ENCODE results near the gene AK8.
"Not testable (repeated sequence)": the region's sequence is repeated elsewhere in the genome, so short reads cannot be mapped to it uniquely, and the experiment has no call there.

AK8 gene

GRCh38 chr9:132726576-132727130, 151.4 kb downstream of the AK8 start:
- Mint-ChIP-seq H3K36me3 (ENCODE audit: insufficient read depth) (no peaks in the 10 kb centered on the region), H3K4me1 (no peaks in the 10 kb centered on the region), H3K27me3 (peaks cover 54% of the 10 kb centered on the region), H3K27ac (ENCODE audit: low read depth) (no peak overlapping the region), H3K4me3 (no peak overlapping the region), H3K9me3 (no peaks in the 10 kb centered on the region)
- no peak for ATAC-seq (replicated peaks; ENCODE audit: extremely low read depth, poor library complexity, severe bottlenecking)
- no peak for DNase-seq (ENCODE audit: low spot score in 2 of 2)

- no peaks in the 10 kb centered on the region for H3K9me3 Mint-ChIP-seq
- H3K36me3 Mint-ChIP-seq (ENCODE audit: insufficient read depth), result no peaks in the 10 kb centered on the region
- no peak overlapping the region for H3K4me3 Mint-ChIP-seq
- ATAC-seq (replicated peaks; ENCODE audit: extremely low read depth, poor library complexity, severe bottlenecking) (no peak), DNase-seq (ENCODE audit: low spot score in 2 of 2) (no peak)
- H3K4me1 Mint-ChIP-seq, result no peaks in the 10 kb centered on the region
- no peak overlapping the region for H3K27ac Mint-ChIP-seq (ENCODE audit: low read depth)
- H3K27me3 Mint-ChIP-seq, result peaks cover 41% of the 10 kb centered on the region
These were observed 152.8 kb downstream of the AK8 start for GRCh38 chr9:132725306-132725705.

GRCh38 chr9:132723809-132724208, 154.3 kb downstream of the AK8 start:
- H3K27me3 Mint-ChIP-seq, result peaks cover 44% of the 10 kb centered on the region
- H3K9me3 Mint-ChIP-seq, result no peaks in the 10 kb centered on the region
- no peak for DNase-seq (ENCODE audit: low spot score in 2 of 2)
- no peak overlapping the region for H3K27ac Mint-ChIP-seq (ENCODE audit: low read depth)
- H3K4me3 Mint-ChIP-seq, result no peak overlapping the region
- no peak for ATAC-seq (replicated peaks; ENCODE audit: extremely low read depth, poor library complexity, severe bottlenecking)
- no peaks in the 10 kb centered on the region for H3K4me1 Mint-ChIP-seq
- H3K36me3 Mint-ChIP-seq (ENCODE audit: insufficient read depth), result no peaks in the 10 kb centered on the region

- H3K4me1 Mint-ChIP-seq, result no peaks in the 10 kb centered on the region
- ATAC-seq (replicated peaks; ENCODE audit: extremely low read depth, poor library complexity, severe bottlenecking) (no peak), DNase-seq (ENCODE audit: low spot score in 2 of 2) (no peak)
- no peak overlapping the region for H3K27ac Mint-ChIP-seq (ENCODE audit: low read depth)
- H3K36me3 Mint-ChIP-seq (ENCODE audit: insufficient read depth), result no peaks in the 10 kb centered on the region
- no peaks in the 10 kb centered on the region for H3K9me3 Mint-ChIP-seq
- H3K4me3 Mint-ChIP-seq, result no peak overlapping the region
- H3K27me3 Mint-ChIP-seq, result peaks cover 44% of the 10 kb centered on the region
These were observed 155.5 kb downstream of the AK8 start for GRCh38 chr9:132722564-132723065.

- Mint-ChIP-seq H3K27ac (ENCODE audit: low read depth) (no peak overlapping the region), H3K9me3 (no peaks in the 10 kb centered on the region), H3K36me3 (ENCODE audit: insufficient read depth) (no peaks in the 10 kb centered on the region), H3K27me3 (peaks cover 48% of the 10 kb centered on the region), H3K4me1 (no peaks in the 10 kb centered on the region), H3K4me3 (no peak overlapping the region)
- DNase-seq (ENCODE audit: low spot score in 2 of 2) (no peak), ATAC-seq (replicated peaks; ENCODE audit: extremely low read depth, poor library complexity, severe bottlenecking) (no peak)
These were observed 156.4 kb downstream of the AK8 start for GRCh38 chr9:132721661-132722060.

GRCh38 chr9:132718381-132718928, 159.6 kb downstream of the AK8 start:
- not testable (repeated sequence) for H3K9me3 Mint-ChIP-seq

GRCh38 chr9:132717326-132717945, 160.6 kb downstream of the AK8 start:
- Mint-ChIP-seq H3K27ac (ENCODE audit: low read depth) (no peak overlapping the region), H3K27me3 (peaks cover 48% of the 10 kb centered on the region), H3K4me3 (no peak overlapping the region), H3K4me1 (no peaks in the 10 kb centered on the region), H3K36me3 (ENCODE audit: insufficient read depth) (no peaks in the 10 kb centered on the region), H3K9me3 (no peaks in the 10 kb centered on the region)
- no peak for DNase-seq (ENCODE audit: low spot score in 2 of 2)
- ATAC-seq (replicated peaks; ENCODE audit: extremely low read depth, poor library complexity, severe bottlenecking), result no peak

More at GRCh38 chr9:132718381-132718928, 159.6 kb downstream of the AK8 start:
- not testable (repeated sequence) for H3K4me1 Mint-ChIP-seq; DNase-seq (ENCODE audit: low spot score in 2 of 2); H3K36me3 Mint-ChIP-seq (ENCODE audit: insufficient read depth); H3K4me3 Mint-ChIP-seq; ATAC-seq (replicated peaks; ENCODE audit: extremely low read depth, poor library complexity, severe bottlenecking); H3K27ac Mint-ChIP-seq (ENCODE audit: low read depth)
- peaks cover 38% of the 10 kb centered on the region for H3K27me3 Mint-ChIP-seq

GRCh38 chr9:132716007-132716406, 162.1 kb downstream of the AK8 start:
- ATAC-seq (replicated peaks; ENCODE audit: extremely low read depth, poor library complexity, severe bottlenecking) (no peak), DNase-seq (ENCODE audit: low spot score in 2 of 2) (no peak)
- no peaks in the 10 kb centered on the region for H3K36me3 Mint-ChIP-seq (ENCODE audit: insufficient read depth)
- H3K9me3 Mint-ChIP-seq, result no peaks in the 10 kb centered on the region
- H3K27ac Mint-ChIP-seq (ENCODE audit: low read depth), result no peak overlapping the region
- H3K4me1 Mint-ChIP-seq, result no peaks in the 10 kb centered on the region
- peaks cover 53% of the 10 kb centered on the region for H3K27me3 Mint-ChIP-seq
- H3K4me3 Mint-ChIP-seq, result no peak overlapping the region

GRCh38 chr9:132712753-132713152, 165.3 kb downstream of the AK8 start:
- H3K36me3 Mint-ChIP-seq (ENCODE audit: insufficient read depth), result no peaks in the 10 kb centered on the region
- DNase-seq (ENCODE audit: low spot score in 2 of 2) (no peak), ATAC-seq (replicated peaks; ENCODE audit: extremely low read depth, poor library complexity, severe bottlenecking) (no peak)
- H3K27me3 Mint-ChIP-seq, result peaks cover 52% of the 10 kb centered on the region
- no peaks in the 10 kb centered on the region for H3K4me1 Mint-ChIP-seq
- H3K27ac Mint-ChIP-seq (ENCODE audit: low read depth), result no peak overlapping the region
- no peak overlapping the region for H3K4me3 Mint-ChIP-seq
- H3K9me3 Mint-ChIP-seq, result no peaks in the 10 kb centered on the region

- peaks cover 46% of the 10 kb centered on the region for H3K27me3 Mint-ChIP-seq
- no peaks in the 10 kb centered on the region for H3K9me3 Mint-ChIP-seq
- H3K27ac Mint-ChIP-seq (ENCODE audit: low read depth), result no peak overlapping the region
- no peaks in the 10 kb centered on the region for H3K36me3 Mint-ChIP-seq (ENCODE audit: insufficient read depth)
- DNase-seq (ENCODE audit: low spot score in 2 of 2), result no peak
- no peak for ATAC-seq (replicated peaks; ENCODE audit: extremely low read depth, poor library complexity, severe bottlenecking)
- no peaks in the 10 kb centered on the region for H3K4me1 Mint-ChIP-seq
- H3K4me3 Mint-ChIP-seq, result no peak overlapping the region
These were observed 166.2 kb downstream of the AK8 start for GRCh38 chr9:132711846-132712245.

GRCh38 chr9:132711152-132711551, 166.9 kb downstream of the AK8 start:
- peaks cover 50% of the 10 kb centered on the region for H3K27me3 Mint-ChIP-seq
- not testable (repeated sequence) for H3K9me3 Mint-ChIP-seq; ATAC-seq (replicated peaks; ENCODE audit: extremely low read depth, poor library complexity, severe bottlenecking); H3K36me3 Mint-ChIP-seq (ENCODE audit: insufficient read depth); H3K4me1 Mint-ChIP-seq; H3K4me3 Mint-ChIP-seq; H3K27ac Mint-ChIP-seq (ENCODE audit: low read depth); DNase-seq (ENCODE audit: low spot score in 2 of 2)

GRCh38 chr9:132710333-132710732, 167.8 kb downstream of the AK8 start:
- ATAC-seq (replicated peaks; ENCODE audit: extremely low read depth, poor library complexity, severe bottlenecking) (no peak), DNase-seq (ENCODE audit: low spot score in 2 of 2) (no peak)
- Mint-ChIP-seq H3K4me3 (no peak overlapping the region), H3K27ac (ENCODE audit: low read depth) (no peak overlapping the region), H3K27me3 (peaks cover 58% of the 10 kb centered on the region), H3K36me3 (ENCODE audit: insufficient read depth) (no peaks in the 10 kb centered on the region), H3K9me3 (no peaks in the 10 kb centered on the region), H3K4me1 (no peaks in the 10 kb centered on the region)

GRCh38 chr9:132708769-132709430, 169.2 kb downstream of the AK8 start:
- ATAC-seq (replicated peaks; ENCODE audit: extremely low read depth, poor library complexity, severe bottlenecking) (no peak), DNase-seq (ENCODE audit: low spot score in 2 of 2) (no peak)
- Mint-ChIP-seq H3K36me3 (ENCODE audit: insufficient read depth) (no peaks in the 10 kb centered on the region), H3K4me1 (no peaks in the 10 kb centered on the region), H3K4me3 (no peak overlapping the region), H3K9me3 (no peaks in the 10 kb centered on the region), H3K27ac (ENCODE audit: low read depth) (no peak overlapping the region), H3K27me3 (peaks cover 71% of the 10 kb centered on the region)
